OCI-LY7 (cell line): Measurements from ENCODE around the gene VIPR2. TPM values are rescaled to one million over a fixed set of nuclear protein-coding genes. Genes with fewer than 3 reads are reported as not detected.

ENCODE experiments used
- BruUV-seq: library from RNA; stranded (reverse); fragments of 400-500 nt; replicated peaks from 2 replicates; lab custom pipeline; 2021; lab: Mats Ljungman, UMichigan
- CTCF ChIA-PET: fragments of 300-600 bp; sonication (Branson Sonifier 250); formaldehyde crosslinking; loops from one replicate; lab custom pipeline; 2022; ENCODE audit warnings: antibody characterized with exemption; ENCODE audit not compliant: unreplicated experiment; lab: Charles Lee
- POLR2A ChIA-PET: fragments of 300-600 bp; sonication (Branson Sonifier 250); formaldehyde crosslinking; loops from one replicate; lab custom pipeline; 2022; ENCODE audit warnings: antibody characterized with exemption; lab: Charles Lee
- DNase-seq: peaks from one replicate; pipeline ENCODE4 v3.0.0-alpha.2; 2015; ENCODE audit warnings: low spot score
- H2AFZ ChIP-seq: fragments of 200-600 bp; sonication (generic), shearing (Covaris generic); 2 replicates; pipeline ENCODE4 v1.6.1; 2014; ENCODE audit warnings: mild to moderate bottlenecking, antibody characterized with exemption, low read length, moderate library complexity
- H3K27ac ChIP-seq: fragments of 200-600 bp; sonication (generic); 2 replicates; pipeline ENCODE4 v1.5.1; 2014; ENCODE audit warnings: mixed run types, low read depth, mild to moderate bottlenecking, moderate library complexity, low read length, inconsistent platforms; ENCODE audit not compliant: poor library complexity, severe bottlenecking
- H3K36me3 ChIP-seq: fragments of 200-600 bp; sonication (generic); 2 replicates; pipeline ENCODE4 v1.6.1; 2014; ENCODE audit warnings: mild to moderate bottlenecking, antibody characterized with exemption, low read length, moderate library complexity, mixed read lengths; ENCODE audit not compliant: insufficient read depth
- H3K4me1 ChIP-seq: fragments of 200-600 bp; sonication (generic); 2 replicates; pipeline ENCODE4 v1.5.1; 2014; ENCODE audit warnings: mild to moderate bottlenecking, low read length; ENCODE audit not compliant: insufficient read depth, poor library complexity, severe bottlenecking
- H3K4me2 ChIP-seq: fragments of 200-600 bp; sonication (generic); 2 replicates; pipeline ENCODE4 v1.6.1; 2014; ENCODE audit warnings: mild to moderate bottlenecking, low read length
- H3K4me3 ChIP-seq: fragments of 200-600 bp; sonication (generic); 2 replicates; pipeline ENCODE4 v1.5.1; 2014; ENCODE audit warnings: mild to moderate bottlenecking, low read depth, low read length; ENCODE audit not compliant: poor library complexity, severe bottlenecking
- H3K79me2 ChIP-seq: fragments of 200-600 bp; sonication (generic); 2 replicates; pipeline ENCODE4 v1.6.1; 2016; ENCODE audit warnings: low read depth, mild to moderate bottlenecking, low read length, moderate library complexity, mixed read lengths; ENCODE audit not compliant: insufficient read depth
- H3K9me2 ChIP-seq: fragments of 200-600 bp; sonication (generic); 2 replicates; pipeline ENCODE4 v1.6.1; 2016; ENCODE audit warnings: mild to moderate bottlenecking, low read length, mixed read lengths; ENCODE audit not compliant: insufficient read depth
- H3K9me3 ChIP-seq: fragments of 200-600 bp; sonication (generic); 2 replicates; pipeline ENCODE4 v1.6.1; 2014; ENCODE audit warnings: mild to moderate bottlenecking, mixed run types, low read length, mixed read lengths
- H4K20me1 ChIP-seq: fragments of 200-600 bp; sonication (generic); 2 replicates; pipeline ENCODE4 v1.6.1; 2014; ENCODE audit warnings: mild to moderate bottlenecking, antibody characterized with exemption, low read length, moderate library complexity, mixed read lengths; ENCODE audit not compliant: insufficient read depth
- CTCF ChIP-seq: fragments of 200-600 bp; sonication (generic); conservative IDR thresholded peaks from 2 replicates; pipeline ENCODE4 v1.5.1; 2014; ENCODE audit warnings: mild to moderate bottlenecking, antibody characterized with exemption, low read length, moderate library complexity, mixed read lengths
- EZH2phosphoT487 ChIP-seq: fragments of 200-600 bp; sonication (generic); IDR thresholded peaks from 2 replicates; pipeline ENCODE4 v1.6.1; 2018; ENCODE audit warnings: low read depth, borderline replicate concordance, mild to moderate bottlenecking, mixed run types, antibody characterized with exemption, low read length, moderate library complexity, mixed read lengths
- intact Hi-C: fragments of 100-400 bp; cut with micrococcal nuclease; formaldehyde crosslinking; loops from one replicate; pipeline ENCODE4 v1.10.0; 2022; ENCODE audit not compliant: unreplicated experiment
- total RNA-seq, 2 experiments: library from RNA; depleted of rRNA in 1 of 2; stranded (reverse); fragments of >200 nt in 1 of 2; shearing (Covaris generic) in 1 of 2; gene quantifications; 2 replicates each; pipeline ENCODE4 v1.2.3, GENCODE V29; 2014 to 2022

Gene VIPR2
- total RNA-seq, 2 experiments from 2014 or later, result not detected

GRCh38 chr7:159093351-159093971 is 51.2 kb downstream of the VIPR2 start:
- H3K9me3 ChIP-seq, result no peaks in the 10 kb centered on the region
- no TSS peak for BruUV-seq
- no peaks in the 10 kb centered on the region for H3K79me2 ChIP-seq
- no peak overlapping the region for H3K4me3 ChIP-seq
- H3K4me1 ChIP-seq, result no peaks in the 10 kb centered on the region
- no peaks in the 10 kb centered on the region for H3K9me2 ChIP-seq
- POLR2A ChIA-PET, result no interaction called here
- TF ChIP-seq CTCF, result no peak
- no peak for DNase-seq
- H3K27ac ChIP-seq, result no peak overlapping the region
- intact Hi-C loops, result no loop called here
- H3K4me2 ChIP-seq, result no peak overlapping the region
- no peaks in the 10 kb centered on the region for H3K36me3 ChIP-seq
- no peaks in the 10 kb centered on the region for H4K20me1 ChIP-seq
- CTCF ChIA-PET, result no interaction called here
- H2AFZ ChIP-seq, result no peak overlapping the region

GRCh38 chr7:159092701-159093121 is 52.0 kb downstream of the VIPR2 start:
- H3K9me3 ChIP-seq, result no peaks in the 10 kb centered on the region
- POLR2A ChIA-PET, result no interaction called here
- no peak for TF ChIP-seq CTCF
- no peak for TF ChIP-seq EZH2phosphoT487
- intact Hi-C loops, result no loop called here
- CTCF ChIA-PET, result no interaction called here
- no peaks in the 10 kb centered on the region for H3K9me2 ChIP-seq
- H3K27ac ChIP-seq, result no peak overlapping the region
- DNase-seq, result no peak
- H3K4me1 ChIP-seq, result no peaks in the 10 kb centered on the region
- H4K20me1 ChIP-seq, result no peaks in the 10 kb centered on the region
- H3K79me2 ChIP-seq, result no peaks in the 10 kb centered on the region
- no peak overlapping the region for H3K4me2 ChIP-seq
- no TSS peak for BruUV-seq
- H3K36me3 ChIP-seq, result no peaks in the 10 kb centered on the region
- no peak overlapping the region for H3K4me3 ChIP-seq
- H2AFZ ChIP-seq, result no peak overlapping the region

- TF ChIP-seq CTCF, result no peak
- TF ChIP-seq EZH2phosphoT487, result no peak
- Histone ChIP-seq H3K4me1 (no peaks in the 10 kb centered on the region), H2AFZ (no peak overlapping the region), H3K4me3 (no peak overlapping the region), H3K27ac (no peak overlapping the region), H3K79me2 (no peaks in the 10 kb centered on the region), H3K9me3 (no peaks in the 10 kb centered on the region), H3K9me2 (no peaks in the 10 kb centered on the region), H3K4me2 (no peak overlapping the region), H3K36me3 (no peaks in the 10 kb centered on the region), H4K20me1 (no peaks in the 10 kb centered on the region)
- no TSS peak for BruUV-seq
- POLR2A ChIA-PET, result no interaction called here
- intact Hi-C loops, result no loop called here
- no peak for DNase-seq
- CTCF ChIA-PET, result no interaction called here
These were observed 52.9 kb downstream of the VIPR2 start for GRCh38 chr7:159091480-159092475.
